Measurements from ENCODE around the gene C5orf47.
A peak's percentile ranks its signal among the peaks of the same experiment; 100 is the strongest.

C5orf47 gene, protein sequence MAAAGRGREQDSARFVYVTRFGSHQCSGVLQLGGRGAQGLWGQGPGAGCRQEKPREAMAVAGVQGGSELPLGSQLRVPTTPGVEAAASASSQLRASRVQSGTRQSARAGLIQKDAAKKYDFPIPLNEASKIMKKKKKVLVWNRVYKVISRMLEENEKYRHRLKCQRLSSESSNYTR

GRCh38 chr5:173988554-173989431 is at the start of gene C5orf47:
TSS of gene C5orf47 (plus strand) at chr5:173989170. CDS start at chr5:173989264, 94 bp downstream.
- no peak for DNase-seq (ENCODE audit: low spot score)

DNA sequence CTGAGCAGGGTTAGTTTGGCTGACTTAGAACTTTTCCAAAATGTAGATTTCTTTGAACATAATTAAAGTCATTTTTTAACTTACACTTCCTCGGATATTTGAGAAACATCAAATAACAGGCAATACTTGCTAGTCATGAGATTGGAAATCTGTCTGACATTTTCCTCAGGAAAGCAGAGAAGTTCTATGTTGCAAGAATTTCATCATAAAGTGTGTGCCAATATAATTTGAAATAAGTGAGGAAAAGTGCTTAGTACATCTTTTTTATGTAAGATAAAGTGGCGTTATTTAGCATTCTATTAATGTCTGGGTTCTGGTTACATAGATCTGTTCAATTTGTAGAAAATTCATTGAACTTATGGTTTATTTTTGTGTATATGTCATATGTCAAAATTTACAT is 48.7 kb upstream of the C5orf47 start:
- no peak for DNase-seq (ENCODE audit: low spot score)

- DNase-seq (ENCODE audit: low spot score) = no peak
Observed at GRCh38 chr5:173941102-173941501, 47.9 kb upstream of the C5orf47 start.

- DNase-seq (ENCODE audit: low spot score) = no peak
Observed at GRCh38 chr5:173941758-173942401, 47.1 kb upstream of the C5orf47 start.

- no peak for DNase-seq (ENCODE audit: low spot score)
Observed at GRCh38 chr5:173944511-173944910, 44.5 kb upstream of the C5orf47 start.

DNA sequence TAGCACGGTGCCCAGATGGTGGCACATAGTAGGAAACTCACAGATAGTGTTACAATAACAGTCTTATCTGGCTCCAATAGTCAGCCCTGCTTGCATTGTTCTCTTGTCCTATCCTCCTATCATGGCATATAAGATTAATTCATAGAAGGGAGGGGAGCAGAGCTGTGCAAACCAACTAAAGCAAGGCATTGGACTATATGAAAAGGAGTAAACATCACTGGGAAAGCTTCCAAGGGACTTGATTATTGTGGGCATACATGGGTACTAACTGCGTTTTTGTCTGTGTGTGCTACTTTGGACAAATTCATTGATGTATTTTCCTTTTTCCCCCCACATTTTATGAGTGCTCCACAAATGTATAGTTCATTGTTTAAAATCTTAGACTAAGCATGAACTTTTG is 43.8 kb upstream of the C5orf47 start:
- no peak for DNase-seq (ENCODE audit: low spot score)

DNA sequence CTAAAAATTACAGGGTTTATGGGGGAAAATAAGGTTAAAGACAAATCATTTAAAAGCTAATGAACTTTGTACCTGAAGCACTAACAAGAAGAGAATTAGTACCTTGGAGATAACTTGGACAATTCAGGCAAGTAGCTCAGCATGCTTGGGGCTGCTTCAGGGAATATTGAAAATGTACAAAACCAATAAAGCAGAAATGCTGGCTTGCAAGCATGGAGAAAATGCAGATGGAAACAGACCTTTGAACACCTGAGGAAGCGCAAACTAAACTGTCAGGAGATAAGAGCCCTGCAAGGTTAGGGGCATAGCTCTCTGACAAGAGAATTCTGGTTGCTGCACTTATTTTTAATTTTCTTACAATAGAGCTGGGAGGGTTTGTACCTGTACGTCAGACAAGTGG is 42.6 kb upstream of the C5orf47 start:
- no peak for DNase-seq (ENCODE audit: low spot score)

GRCh38 chr5:173950829-173951228 is 38.1 kb upstream of the C5orf47 start:
- no peak for DNase-seq (ENCODE audit: low spot score)

DNA sequence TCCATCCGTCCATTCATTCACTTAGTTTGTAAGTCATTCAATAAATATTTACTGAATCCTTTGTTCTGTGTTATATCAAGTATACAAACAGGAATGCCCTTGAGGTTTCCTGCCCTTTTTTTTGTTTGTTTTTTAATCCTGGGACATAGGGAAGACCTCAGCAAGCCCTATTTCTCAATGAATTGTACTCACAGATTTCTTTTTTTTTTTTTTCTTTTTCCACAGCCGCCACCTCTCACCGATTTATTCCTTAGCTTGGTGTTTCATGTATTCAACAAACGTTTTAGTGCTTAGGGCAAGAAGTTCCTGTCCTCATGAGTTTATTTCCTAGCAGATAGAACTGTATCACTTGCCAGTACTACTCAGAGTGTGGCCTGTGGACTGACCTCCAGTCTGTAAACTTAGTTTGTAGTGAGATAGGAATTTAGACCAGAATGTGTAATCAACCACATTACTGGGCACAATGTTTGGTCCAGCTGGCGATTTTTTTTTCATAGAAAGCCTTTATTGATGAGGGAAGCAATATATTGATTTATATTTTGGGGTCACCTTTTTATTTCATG is 35.4 kb upstream of the C5orf47 start:
- peak; percentile 32 for DNase-seq (ENCODE audit: low spot score)

- no peak for DNase-seq (ENCODE audit: low spot score)
Observed at GRCh38 chr5:173954671-173955521, 34.1 kb upstream of the C5orf47 start.

- DNase-seq (ENCODE audit: low spot score) = no peak
Observed at GRCh38 chr5:173960986-173961385, 28.0 kb upstream of the C5orf47 start.

- no peak for DNase-seq (ENCODE audit: low spot score)
Observed at GRCh38 chr5:173961418-173961817, 27.6 kb upstream of the C5orf47 start.

- DNase-seq (ENCODE audit: low spot score) = no peak
Observed at GRCh38 chr5:173962436-173962972, 26.5 kb upstream of the C5orf47 start.

DNA sequence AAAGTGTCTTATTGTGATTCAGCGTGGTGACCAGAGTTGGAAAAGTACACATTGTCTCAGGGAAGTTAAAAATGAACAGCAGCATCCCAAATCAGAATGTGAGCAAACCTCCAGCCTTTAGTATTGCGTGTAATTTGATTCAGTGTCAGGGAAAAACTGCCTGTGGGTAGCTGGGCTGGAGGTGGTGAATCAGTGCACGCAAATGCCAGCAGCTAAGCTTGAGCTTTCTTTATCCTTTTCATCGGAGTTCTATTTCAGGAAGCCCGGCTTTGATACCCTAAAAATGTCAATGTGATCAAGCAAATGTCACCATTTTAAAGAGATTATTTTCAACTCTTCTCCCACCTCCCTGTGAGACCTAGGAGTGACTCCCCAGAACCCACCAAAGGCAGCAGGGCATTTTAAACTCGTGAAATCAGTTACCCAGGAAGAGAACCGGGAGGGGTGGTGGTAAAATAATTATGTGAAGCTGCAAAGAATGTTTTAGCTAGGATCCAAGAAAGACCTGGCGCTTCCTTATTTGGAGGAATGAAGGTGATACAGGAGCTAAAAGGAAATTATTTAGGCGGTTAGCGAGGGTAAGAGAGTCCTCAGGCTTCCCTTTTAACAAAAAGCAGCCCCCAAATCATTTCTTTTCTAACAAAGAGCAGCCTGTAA is 25.7 kb upstream of the C5orf47 start:
- peak; percentile 81 for DNase-seq (ENCODE audit: low spot score)

GRCh38 chr5:173963867-173964441 is 25.0 kb upstream of the C5orf47 start:
- DNase-seq (ENCODE audit: low spot score) = no peak

DNA sequence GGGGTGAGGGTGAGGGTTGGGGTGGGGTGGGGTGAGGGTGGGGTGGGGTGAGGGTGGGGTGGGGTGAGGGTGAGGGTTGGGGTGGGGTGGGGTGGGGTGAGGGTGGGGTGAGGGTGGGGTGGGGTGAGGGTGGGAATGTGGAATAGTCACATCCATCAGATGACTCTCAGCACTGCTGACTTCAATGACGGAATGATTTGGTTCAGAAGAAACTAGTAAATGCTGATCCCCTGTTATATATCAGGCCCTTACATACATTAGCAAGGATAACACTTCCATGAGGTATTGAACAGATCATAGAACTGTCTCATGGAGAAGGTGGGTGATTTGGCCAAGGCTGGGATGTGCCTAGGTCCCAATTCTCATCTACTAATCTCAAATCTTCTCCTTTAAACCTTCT is 24.5 kb upstream of the C5orf47 start:
- DNase-seq (ENCODE audit: low spot score) = no peak

DNA sequence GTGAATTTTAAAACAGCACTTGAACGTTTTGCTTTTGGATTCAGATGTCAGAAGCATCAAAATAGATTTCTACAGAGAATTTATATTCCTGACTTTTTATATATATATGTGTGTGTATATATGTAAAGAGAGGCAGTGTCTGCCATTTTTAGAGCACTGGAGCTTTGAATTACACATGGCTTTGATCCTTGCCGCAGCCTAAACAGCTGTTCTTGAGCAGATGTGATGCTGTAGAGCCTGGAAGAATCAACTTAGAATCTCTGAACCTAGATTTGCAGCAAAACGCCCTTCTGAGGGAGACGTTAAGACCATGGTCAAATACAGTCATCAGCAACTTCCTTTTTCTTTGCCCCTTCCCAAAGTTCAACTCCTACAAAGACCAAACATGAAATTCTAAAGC is 21.7 kb upstream of the C5orf47 start:
- DNase-seq (ENCODE audit: low spot score) = no peak

- no peak for DNase-seq (ENCODE audit: low spot score)
Observed at GRCh38 chr5:173968154-173968797, 20.7 kb upstream of the C5orf47 start.

DNA sequence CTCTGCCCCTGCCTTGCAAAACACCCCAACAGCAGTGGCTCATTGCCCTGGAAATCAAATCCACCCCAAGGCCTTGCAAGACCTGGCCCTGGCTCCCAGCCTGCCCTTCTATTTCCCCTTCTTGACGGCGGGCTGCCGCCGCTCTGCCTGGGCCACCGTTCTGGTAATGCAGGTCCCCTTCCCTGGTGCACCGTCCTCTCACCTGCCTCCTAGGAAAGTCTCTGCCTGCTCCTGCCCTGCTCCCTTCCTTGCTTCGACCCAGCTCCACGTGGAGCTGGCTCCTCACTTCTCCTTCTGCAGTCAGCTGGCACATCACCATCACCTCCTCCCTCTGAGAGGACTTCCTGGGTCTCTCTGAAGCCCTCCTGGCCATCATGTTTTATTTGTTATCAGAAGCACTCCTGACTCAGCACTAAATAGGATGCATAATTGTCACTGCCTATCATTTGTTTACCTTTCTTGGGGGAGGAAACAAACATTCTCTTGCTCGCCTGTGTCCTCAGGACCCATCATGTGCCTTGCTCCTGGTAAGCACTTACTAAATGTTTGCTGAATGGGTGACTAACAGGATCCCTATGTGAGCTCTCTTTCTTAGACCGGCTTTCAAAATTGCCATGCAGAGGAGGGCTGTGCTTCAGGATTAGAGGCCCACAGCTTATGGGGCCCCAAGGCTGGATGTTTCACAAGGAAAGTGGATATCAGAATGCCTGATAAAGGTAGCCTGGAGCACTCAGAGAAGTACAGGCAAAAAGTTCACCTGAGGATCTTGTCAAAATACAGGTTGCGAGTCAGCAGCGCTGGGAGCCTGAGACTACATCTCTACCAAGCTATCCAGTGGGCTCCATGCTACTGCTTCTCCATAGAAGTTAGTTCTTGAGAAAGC is 19.6 kb upstream of the C5orf47 start:
- peak; percentile 41 for DNase-seq (ENCODE audit: low spot score)

Data from GM03348 (cell line).